GM12875 (cell line): ENCODE results near the gene PPT2.

ENCODE experiments used
- H3K4me3 ChIP-seq: one replicate; pipeline ENCODE4 v1.5.1; 2011; ENCODE audit warnings: low read depth, low read length, control low read depth
- TF ChIP-seq, protein P1 (sequence below): IDR thresholded peaks from 2 replicates; pipeline ENCODE4 v1.5.1; 2011; ENCODE audit warnings: low read depth, mild to moderate bottlenecking, control low read depth, inconsistent platforms, low read length, moderate library complexity, borderline replicate concordance; ENCODE audit not compliant: insufficient read depth

Gene PPT2

DNA sequence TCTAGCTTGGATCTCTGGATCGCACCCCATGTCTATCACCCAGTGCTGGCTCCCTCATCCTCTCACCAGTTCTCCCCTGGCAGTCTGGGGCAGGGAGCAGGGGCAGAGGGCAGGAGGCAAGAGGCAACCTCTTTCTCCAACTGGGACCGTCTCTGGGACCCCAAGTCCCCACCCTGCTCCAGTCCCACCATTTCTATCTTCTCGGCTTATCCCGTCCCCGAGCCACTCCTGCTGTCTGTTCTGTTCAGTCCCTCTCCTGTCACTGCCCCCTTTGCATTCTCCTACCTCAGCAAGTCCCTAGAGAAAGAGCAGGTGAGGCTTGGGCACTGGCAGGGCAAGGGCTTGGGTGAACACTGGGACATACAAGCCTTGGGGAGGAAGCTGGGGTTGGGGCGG is 44.2 kb upstream of the PPT2 start:
- TF ChIP-seq, protein P1, sequence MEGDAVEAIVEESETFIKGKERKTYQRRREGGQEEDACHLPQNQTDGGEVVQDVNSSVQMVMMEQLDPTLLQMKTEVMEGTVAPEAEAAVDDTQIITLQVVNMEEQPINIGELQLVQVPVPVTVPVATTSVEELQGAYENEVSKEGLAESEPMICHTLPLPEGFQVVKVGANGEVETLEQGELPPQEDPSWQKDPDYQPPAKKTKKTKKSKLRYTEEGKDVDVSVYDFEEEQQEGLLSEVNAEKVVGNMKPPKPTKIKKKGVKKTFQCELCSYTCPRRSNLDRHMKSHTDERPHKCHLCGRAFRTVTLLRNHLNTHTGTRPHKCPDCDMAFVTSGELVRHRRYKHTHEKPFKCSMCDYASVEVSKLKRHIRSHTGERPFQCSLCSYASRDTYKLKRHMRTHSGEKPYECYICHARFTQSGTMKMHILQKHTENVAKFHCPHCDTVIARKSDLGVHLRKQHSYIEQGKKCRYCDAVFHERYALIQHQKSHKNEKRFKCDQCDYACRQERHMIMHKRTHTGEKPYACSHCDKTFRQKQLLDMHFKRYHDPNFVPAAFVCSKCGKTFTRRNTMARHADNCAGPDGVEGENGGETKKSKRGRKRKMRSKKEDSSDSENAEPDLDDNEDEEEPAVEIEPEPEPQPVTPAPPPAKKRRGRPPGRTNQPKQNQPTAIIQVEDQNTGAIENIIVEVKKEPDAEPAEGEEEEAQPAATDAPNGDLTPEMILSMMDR: no peak
- no peak overlapping the region for H3K4me3 ChIP-seq

DNA sequence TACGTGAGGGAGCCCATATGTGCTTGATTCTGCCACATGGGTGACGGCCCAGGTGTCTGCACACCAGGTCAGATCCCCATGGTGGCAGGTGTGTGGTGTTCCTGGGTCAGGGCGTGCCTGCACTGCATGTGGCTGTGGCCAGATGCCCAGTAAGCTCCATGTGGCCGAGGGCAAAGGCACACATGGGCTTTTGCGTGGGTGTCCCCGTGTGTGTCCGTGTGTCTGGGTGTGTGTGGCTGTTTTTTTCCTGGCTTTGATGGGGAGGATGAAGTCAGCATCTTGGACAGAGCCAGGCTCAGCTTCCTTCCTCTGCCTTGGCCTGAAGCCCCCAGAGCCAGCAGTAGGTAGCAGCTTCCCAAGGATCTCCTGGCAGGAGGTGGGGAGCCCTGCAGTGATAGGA is 43.3 kb upstream of the PPT2 start:
- TF ChIP-seq, protein P1: no peak
- H3K4me3 ChIP-seq: no peak overlapping the region

DNA sequence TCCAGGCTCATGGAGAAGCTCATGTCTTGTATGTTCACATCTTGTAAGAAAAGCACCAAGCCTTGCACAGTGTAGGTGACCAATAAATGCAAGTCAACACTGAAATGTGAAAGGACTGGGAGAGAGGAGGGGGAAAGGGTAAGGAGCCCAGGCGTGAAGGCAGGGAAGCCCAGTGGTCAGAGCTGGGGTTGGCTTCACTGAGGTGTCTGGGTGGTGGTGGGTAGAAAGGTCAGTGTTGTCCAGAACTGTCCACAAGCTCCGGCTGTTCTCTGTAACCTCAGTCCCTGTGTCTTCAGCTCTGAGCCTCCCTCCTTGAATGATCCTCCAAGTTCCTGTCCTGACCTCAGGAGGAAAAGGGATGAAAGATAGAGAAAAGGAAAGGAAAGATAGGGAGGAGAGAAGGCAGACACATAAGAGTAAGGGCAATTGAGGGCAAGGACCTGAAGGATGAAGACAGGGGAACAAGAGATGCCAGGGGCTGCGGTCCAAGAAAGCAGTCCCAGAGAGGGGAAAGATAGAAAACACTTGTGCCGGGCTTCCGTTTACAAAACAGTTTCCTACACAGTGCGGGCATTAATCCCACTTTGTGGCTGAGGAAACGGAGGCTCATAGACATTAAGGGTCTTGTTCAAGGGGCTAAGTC is 42.4 kb upstream of the PPT2 start:
- TF ChIP-seq, protein P1: no peak
- no peak overlapping the region for H3K4me3 ChIP-seq

DNA sequence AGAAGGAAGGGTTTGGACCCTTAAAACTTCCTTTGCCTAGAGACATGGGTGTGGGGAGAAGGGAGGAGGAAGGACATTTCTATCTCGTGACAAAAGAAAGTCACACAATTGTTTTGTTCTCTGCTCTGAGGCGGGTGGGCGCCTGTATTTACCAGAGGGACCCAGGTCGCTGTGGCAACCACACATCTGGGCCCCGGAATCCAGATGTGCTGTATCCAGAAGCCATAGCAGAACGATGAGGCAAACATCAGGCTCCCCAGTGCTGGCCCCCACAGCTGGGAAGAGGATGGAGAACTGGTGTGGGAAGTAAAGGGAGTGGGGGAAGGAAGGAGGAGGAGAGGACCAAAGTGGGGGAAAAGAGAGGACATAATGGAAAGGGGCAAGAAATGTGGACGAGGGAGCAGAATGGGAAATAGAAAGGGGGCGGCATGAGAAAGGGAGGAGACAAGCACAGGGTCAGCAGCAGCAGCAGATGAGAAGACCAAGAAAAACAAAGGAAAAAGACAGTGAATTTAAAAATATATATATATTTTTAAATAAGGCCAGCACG is 41.4 kb upstream of the PPT2 start:
- TF ChIP-seq, protein P1: no peak

DNA sequence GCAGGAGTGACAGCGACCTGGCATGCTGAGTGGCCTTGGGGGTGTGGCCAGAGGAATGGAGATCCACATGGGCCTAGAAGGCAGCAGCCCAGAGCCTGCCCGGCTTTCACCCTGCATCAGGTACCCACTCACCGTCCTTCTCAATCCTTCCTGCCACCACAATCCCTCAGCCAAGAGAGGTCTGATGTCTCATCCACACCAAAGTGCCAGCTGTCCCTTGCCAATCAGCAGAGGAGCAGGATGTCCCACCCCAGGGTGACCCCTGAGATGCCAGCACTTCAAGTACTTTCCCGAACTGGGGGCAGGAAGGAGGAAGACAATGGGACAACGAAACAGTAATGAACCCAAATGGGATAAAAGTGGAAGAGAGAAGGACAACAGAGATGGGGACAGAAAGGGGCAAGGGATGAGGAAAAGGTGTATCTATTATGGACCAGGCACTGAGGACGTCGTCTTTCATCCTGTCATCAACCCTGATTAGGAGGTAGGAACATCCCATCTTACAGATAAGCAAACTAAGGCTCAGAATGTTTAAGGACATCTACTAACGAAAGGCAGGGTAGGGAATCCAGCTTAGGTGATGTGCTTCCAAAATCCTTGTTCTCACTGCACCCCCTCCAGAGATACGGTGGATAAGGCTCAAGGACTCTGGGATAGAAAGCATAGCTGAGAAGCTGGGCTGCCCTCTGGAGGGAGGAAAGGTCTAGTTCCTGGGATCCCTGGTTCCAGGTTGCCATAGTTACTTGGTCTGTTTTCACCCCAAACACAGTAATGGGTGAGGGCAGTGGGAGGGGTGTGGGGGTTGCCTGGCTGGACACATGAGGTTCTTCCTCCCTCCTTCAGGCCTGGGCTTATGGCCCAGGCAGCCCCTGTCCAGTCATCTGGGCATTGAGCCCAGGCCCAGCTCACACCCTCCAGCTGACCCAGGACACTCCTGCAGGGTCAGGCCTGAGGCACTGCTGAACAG is 40.3 kb upstream of the PPT2 start:
- H3K4me3 ChIP-seq: no peak overlapping the region
- TF ChIP-seq, protein P1: no peak

More for the DNA sequence above, 41.4 kb upstream of the PPT2 start:
- no peak overlapping the region for H3K4me3 ChIP-seq

DNA sequence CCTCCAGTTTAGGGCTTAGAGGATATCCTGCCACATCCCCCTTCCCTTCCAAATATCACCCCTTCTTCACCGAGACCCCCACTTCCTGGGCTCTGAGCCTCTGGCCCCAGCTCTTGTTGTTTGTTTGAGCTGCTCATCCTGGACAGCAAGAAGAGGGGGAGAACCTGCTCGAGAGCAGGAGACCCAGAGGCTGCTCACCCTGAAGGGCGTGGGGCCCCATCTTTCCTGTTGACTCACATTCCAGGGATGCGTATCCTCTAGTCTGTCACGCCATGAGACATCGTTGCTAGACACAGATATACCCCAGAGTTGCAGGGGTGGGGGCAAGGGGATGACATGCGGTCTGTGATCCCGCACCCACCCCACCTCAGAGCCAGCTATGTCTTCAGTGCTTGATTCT is 39.1 kb upstream of the PPT2 start:
- TF ChIP-seq, protein P1: no peak
- no peak overlapping the region for H3K4me3 ChIP-seq
